GM19193 (cell line): ENCODE data around the gene KCTD6.

Experiments used
- POLR2A ChIP-seq: IDR thresholded peaks from 4 replicates; pipeline ENCODE4 v1.6.1; 2011; ENCODE audit not compliant: insufficient read depth, insufficient read length; ENCODE audit errors: extremely low read depth

The KCTD6 gene

DNA sequence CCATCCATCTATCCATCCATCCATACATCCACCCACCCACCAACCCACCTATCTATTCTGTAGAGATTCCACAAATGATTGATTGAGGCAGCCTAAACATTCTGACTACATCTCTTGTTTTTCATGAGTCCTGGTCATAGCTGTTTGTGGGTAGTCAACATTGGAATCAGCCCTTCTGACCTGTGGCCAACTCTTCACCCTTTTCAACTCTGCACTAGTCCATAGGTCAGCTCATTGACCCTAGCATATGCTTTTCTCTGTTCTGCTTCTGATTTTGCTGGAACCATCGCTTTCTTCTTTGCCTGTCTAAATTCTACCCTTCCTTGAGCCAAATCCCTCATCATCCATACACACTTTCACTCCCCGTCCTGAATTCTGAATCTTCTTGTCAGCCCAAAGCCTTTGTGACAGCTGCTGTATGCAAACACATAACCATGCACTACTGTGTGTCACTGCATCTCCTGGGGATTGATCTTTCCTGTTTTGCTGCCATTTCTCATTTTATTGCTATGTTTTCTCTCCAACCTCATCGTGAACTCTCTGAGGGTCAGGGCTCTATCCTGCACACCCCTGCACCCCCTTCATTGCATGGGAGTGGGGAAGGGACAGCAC lies 16.8 kb upstream of the KCTD6 start:
- no peak for TF ChIP-seq POLR2A

- TF ChIP-seq POLR2A, result no peak
These were observed 13.1 kb upstream of the KCTD6 start for GRCh38 chr3:58478781-58479180.

- no peak for TF ChIP-seq POLR2A
These were observed 11.6 kb upstream of the KCTD6 start for GRCh38 chr3:58480309-58480708.

GRCh38 chr3:58482917-58483636 lies 8.8 kb upstream of the KCTD6 start:
- no peak for TF ChIP-seq POLR2A

DNA sequence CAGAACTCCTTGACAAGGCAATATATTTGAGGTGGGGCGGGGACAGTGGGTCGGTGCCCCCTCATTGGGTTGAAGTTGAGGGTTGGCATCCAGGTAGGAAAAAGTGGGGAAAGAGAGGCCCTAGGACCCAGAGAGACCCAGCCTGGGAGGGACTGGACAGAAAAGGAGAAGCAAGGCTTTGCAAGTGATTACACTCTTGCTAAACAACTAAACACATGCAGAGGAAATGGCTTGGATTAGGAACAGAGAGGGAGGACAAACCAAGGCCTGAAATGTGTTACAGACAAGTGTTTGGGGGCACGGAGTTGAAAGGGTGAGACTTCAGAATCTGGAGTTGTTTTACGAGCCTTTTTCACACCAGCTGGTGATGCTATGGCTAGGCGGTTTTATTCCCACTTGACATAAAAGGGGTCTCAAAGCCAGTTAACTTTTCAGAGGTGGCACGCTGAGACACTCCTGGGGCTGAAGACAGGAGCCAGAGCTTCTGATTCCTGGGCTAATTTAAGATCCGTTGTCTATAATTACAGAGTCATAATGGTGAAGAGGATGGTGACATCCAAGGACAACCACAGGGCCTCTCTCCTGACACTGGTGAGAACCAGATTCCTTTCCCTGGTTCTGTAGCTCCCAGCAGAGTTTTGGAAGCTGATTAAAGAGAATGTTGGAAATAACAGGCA lies 7.7 kb upstream of the KCTD6 start:
- TF ChIP-seq POLR2A, result no peak

DNA sequence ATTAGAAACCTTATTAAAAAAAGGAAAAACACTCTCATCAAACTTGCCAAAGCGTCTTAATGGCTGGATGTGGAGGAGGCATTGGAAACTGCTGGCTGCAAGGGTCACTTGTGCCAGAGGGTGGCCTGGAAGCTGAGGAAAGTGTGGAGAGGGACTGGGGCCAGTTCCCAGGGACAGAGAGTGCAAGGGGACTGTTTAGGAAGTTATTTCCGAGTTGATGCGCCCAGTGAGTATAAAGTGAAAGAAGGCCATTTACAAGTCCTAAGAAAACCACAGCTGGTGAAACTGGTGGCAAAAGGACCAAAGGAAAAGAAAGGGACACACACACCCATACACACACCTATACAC lies 7.2 kb upstream of the KCTD6 start:
- no peak for TF ChIP-seq POLR2A

DNA sequence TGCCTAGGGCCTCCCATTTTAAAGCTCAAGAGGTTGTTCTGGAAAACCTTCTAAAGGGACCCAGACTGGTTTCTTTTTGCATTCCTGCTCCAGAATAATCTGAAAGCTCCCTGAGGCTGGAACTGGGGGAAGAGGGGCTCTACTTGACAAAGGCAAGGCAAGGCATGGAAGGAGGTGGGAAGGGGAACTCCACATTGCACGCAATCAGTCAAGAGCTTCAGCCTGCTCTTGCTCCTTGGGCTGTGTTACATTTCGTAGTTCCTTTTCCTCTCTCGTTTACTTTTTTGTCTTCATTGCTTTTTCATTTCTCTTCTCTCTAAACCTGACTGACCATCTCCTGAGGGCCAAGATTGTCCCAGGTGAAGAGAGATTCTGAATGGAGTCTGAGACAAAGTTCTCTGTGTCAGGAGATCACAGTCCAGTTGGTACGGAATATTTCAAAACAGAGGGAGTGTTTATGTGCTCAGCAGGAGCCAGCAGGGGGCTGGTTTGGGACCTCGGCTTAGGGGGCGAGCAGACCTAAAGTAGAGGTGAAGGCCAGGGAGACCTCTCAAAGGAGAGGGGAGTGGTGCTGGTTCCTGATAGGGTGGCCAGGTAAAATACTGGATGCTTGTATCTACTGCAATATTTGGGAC lies 6.0 kb upstream of the KCTD6 start:
- TF ChIP-seq POLR2A, result no peak

GRCh38 chr3:58487140-58487886 lies 4.6 kb upstream of the KCTD6 start:
- TF ChIP-seq POLR2A, result no peak

GRCh38 chr3:58488967-58489366 lies 2.9 kb upstream of the KCTD6 start:
- TF ChIP-seq POLR2A, result no peak

GRCh38 chr3:58490860-58491501 lies 915 bp upstream of the KCTD6 start:
- no peak for TF ChIP-seq POLR2A

DNA sequence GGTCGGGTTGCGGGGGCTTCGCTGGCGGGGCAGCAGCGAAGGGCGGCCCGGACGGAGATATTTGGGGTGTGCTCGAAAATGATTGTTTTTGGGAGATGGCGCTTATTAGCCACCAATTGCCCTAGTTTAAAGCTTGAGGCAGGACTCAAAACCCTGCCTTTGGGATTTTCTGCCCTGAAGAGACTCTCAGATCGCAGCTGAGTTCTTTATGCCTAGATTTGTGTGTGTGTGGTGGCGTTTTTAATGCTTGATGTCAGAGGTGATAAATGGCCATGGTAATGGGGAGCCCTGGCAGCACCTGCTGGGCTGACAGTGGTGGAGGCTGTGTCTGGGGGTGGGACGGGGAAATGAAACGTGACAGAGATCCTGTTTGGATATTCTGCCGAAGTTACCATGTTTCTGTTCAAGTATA lies 604 bp downstream of the KCTD6 start:
- no peak for TF ChIP-seq POLR2A

- TF ChIP-seq POLR2A, result no peak
These were observed 2.2 kb downstream of the KCTD6 start for GRCh38 chr3:58494107-58494506.

GRCh38 chr3:58495101-58495500 lies 3.2 kb downstream of the KCTD6 start:
- no peak for TF ChIP-seq POLR2A

GRCh38 chr3:58496206-58496857 lies 4.4 kb downstream of the KCTD6 start:
- TF ChIP-seq POLR2A, result no peak
